GM12874 (cell line): ENCODE measurements around the gene ZMYND11.

ENCODE experiments used
- TF ChIP-seq, protein P1 (sequence below): IDR thresholded peaks from 2 replicates; pipeline ENCODE4 v1.5.1; 2011; ENCODE audit warnings: low read depth, mild to moderate bottlenecking, control low read depth, low read length, moderate library complexity; ENCODE audit not compliant: insufficient read depth

ZMYND11 gene

DNA sequence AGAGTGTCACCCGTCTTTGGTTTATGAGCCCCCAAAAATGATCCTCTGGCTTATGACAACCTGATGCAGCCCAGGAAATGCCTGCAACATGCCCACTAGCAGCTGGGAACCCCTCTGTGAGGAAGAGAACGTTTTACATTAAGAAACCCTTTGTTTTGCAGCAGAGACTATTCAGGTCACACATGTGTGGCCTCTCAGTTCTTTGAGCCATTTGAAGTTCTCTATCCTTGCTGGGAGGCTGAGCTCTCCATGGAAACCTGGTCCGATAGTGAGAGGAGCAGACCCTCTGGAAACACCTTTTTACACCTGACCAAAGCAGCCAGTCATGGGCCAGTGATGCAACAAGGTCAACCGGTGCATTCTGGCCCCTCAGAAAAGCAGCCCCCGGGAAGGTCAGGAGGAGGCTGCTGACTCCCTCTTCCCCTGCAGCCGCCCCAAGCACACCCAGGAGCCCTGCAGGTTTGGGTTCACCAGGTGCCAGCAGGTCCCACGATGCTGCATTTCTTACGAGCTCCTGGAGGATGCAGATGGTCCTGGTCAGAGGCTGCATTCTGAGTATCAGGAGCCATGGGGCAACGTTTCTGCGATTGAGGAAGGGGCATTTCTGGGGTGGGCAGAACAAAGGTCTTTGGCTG, 134.3 kb downstream of the ZMYND11 start:
- TF ChIP-seq, protein P1, sequence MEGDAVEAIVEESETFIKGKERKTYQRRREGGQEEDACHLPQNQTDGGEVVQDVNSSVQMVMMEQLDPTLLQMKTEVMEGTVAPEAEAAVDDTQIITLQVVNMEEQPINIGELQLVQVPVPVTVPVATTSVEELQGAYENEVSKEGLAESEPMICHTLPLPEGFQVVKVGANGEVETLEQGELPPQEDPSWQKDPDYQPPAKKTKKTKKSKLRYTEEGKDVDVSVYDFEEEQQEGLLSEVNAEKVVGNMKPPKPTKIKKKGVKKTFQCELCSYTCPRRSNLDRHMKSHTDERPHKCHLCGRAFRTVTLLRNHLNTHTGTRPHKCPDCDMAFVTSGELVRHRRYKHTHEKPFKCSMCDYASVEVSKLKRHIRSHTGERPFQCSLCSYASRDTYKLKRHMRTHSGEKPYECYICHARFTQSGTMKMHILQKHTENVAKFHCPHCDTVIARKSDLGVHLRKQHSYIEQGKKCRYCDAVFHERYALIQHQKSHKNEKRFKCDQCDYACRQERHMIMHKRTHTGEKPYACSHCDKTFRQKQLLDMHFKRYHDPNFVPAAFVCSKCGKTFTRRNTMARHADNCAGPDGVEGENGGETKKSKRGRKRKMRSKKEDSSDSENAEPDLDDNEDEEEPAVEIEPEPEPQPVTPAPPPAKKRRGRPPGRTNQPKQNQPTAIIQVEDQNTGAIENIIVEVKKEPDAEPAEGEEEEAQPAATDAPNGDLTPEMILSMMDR = no peak

DNA sequence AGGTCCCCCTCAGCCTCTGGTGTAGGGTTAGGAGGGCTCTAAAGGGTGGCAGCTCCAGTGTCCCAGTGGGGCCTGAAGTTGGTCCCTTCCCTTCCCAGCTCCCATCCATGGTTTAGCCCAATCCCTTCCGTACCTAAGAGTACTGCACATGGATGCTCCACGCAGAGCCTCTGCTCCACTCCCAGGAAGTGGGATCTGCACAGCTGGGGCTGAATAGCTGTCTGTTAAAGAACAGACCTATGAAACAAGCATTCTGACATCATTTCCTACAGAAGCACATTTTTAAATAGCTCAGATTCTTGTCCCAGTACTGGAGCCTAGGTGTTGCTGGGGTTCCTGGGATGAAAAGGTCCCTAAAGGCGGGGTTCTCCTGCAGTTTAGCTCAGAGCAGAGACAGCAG, 135.9 kb downstream of the ZMYND11 start:
- TF ChIP-seq, protein P1 = no peak

DNA sequence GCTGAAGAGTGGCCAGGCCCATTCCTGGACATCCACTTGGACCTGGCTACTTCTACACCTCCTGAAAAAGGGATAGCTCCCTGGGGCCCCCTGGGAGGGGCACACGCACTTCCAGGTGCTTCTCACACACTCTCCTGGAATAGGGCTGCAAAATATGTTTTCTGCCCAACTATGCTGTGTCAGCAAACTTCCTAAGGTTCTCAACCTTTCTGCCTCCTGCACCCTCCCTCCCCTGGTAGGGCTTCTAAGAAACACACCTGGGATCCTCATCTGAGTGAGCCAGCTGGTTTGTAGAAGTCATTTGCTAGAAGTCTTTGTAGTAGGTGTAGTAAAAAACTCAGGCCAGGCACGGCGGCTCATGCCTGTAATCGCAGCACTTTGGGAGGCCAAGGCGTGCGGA, 136.5 kb downstream of the ZMYND11 start:
- TF ChIP-seq, protein P1 = no peak

DNA sequence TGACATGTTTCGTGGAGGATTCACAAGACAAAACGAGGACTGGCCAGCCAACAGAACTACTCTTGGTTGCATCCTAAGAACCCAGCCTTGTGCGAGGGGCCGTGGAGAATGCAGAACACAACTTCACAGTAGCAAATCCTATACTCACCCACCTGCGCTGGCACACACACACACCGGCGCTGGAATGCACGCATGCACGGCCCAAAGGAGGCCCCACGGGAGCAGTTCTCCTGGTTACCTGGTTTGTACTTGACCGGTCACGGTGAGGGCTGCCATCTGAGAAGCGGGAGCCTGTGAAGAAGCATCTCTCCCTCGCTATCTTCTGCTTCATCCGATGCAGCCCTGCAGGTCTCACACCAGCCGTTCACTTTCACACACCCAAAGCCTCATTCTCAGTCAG, 137.8 kb downstream of the ZMYND11 start:
- TF ChIP-seq, protein P1 = no peak

DNA sequence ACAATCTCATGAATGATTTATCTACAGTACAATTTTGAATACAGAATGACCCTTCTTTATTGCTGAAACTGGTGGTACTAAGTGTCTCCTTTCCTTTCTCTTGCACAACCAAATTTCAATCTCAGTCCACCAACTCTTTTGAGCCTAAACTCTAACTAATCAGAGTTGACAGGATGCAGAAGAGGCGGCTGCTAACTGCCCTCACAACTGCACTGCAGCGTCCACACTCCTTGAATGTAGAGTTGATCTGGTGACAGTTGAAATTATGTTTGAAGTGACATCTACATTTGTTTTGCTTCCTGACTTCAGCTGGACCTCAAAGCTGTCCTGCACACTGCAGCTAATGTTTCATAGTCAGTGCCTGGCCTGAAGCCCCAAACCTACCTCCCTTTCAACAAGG, 139.6 kb downstream of the ZMYND11 start:
- TF ChIP-seq, protein P1 = no peak

DNA sequence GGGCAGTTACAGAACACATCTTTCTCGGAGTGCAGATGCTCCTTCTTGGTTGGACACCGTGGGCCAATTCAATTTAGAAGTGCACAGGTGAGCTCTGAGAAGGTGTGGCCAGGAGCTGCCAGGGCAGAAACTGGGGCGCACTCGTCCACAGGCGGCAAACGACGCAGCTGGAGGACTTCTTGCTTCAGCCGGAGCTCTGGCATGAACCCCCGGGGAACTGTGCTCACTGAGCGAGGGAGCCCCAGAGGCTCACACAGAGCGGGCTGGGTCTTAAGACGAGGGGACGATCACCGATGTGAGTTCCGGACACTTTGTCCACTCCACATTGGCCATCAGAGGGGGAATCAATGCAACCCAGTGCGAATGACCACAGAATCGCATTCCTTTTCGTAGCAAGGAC, 140.4 kb downstream of the ZMYND11 start:
- TF ChIP-seq, protein P1 = no peak

DNA sequence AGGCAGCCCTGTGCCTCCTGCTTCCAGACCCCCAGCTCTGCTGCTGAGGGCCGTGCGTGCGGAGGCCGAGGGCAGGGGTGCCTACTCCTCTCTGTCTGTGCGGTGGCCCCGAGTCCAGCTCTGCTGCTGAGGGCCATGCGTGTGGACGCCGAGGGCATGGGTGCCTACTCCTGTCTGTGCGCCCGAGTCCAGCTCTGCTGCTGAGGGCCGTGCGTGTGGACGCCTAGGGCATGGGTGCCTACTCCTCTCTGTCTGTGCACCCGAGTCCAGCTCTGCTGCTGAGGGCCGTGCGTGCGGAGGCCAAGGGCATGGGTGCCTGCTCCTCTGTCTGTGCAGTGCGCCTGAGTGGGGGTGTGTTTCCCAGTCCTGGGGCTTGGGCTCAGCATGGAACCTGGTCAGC, 142.7 kb downstream of the ZMYND11 start:
- TF ChIP-seq, protein P1 = no peak
